NCI-H1436 treated with DMSO at 0.1 percent for 48 hours (cell line): ENCODE results near the gene TBX5.

Experiments
- DNase-seq: peaks from one replicate; lab custom pipeline; 2025; lab: John Stamatoyannopoulos, UW

The TBX5 gene

GRCh38 chr12:114405519-114406271 is at the start of gene TBX5:
Gene TBX5 (minus strand): TSS chr12:114406144. CDS start chr12:114403898, 2,246 bp downstream.
- no peak for DNase-seq

GRCh38 chr12:114451657-114452056 is 45.7 kb upstream of the TBX5 start:
- DNase-seq: no peak

DNA sequence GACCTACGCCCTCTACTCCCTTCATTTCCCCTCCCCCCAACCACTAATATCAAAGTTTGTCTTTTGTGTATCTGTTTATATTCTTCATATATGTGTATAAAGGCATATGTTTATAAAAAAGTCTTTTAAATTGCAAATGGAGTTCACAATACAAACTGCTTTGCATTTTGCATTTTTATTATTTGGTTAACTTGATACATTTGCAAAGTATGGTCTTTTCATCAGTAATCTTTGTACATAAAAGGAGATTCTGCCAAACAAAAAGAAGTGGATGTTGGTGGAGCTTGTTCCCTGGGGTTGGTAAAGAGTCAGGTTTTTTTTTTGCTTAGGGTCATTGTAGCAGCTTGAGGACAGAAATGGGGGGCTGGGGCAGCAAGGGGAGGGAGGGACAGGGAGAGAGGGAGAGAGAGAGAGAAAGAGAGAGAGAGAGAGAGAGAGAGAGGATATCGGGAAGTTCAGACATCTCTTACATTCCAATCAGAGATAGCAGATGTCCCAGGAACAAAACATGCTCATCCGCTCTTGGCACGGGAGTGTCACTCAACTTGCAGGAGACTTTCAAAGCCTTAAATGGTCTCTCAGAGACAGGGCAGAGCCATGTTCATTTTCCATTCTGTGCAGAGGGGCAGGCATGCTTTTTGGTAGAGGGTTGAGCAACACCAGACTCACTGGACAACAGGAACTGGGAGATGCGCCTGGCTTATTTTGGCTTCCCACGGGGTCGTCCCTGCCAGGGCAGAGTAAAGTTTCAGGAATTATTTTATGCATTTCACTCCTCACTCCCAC is 44.8 kb upstream of the TBX5 start:
- no peak for DNase-seq

GRCh38 chr12:114450019-114450418 is 44.1 kb upstream of the TBX5 start:
- DNase-seq: no peak

- DNase-seq: no peak
Measured at GRCh38 chr12:114448618-114448933, 42.6 kb upstream of the TBX5 start.

DNA sequence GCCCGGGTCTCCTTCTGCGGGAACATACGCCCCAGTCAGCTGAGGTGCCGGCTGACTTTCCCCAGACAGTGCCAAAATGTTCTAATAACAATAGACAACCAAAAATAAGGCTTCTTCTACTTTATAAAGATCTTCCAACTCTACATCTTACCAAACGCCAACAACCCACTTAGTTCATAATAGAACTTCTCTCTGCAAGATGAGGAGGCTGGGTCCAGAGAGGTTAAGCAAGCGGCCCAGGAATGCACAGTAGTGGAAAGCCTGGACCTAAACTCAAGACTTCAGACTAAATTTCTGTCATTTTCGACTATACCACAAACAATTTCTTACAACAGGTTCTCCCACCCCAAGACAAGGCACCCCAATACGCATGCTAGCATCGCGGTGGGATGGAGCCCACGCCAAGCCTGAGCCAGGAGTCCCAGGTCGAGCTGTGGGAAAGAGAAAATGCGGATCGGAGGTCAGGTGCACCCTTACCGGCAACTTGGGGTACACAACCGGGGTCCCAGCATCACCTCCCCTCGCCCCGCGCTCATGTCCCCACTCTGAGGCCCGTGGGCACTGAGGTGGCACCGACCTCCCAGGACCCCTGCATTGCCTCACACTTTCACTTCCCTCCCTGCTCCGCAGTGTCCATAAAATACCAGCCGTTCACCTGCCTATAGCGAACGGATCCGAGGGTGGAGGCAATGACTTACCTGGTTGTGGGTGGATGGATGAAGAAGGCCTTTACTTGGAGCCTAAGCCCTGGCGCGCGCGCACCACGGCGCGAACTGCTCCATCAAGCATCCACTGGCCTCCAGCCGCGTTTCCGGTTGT is 42.1 kb upstream of the TBX5 start:
- no peak for DNase-seq

GRCh38 chr12:114447274-114447716 is 41.4 kb upstream of the TBX5 start:
- no peak for DNase-seq

- DNase-seq: no peak
Measured at GRCh38 chr12:114445401-114446323, 39.7 kb upstream of the TBX5 start.

- DNase-seq: no peak
Measured at GRCh38 chr12:114444422-114445279, 38.7 kb upstream of the TBX5 start.

- no peak for DNase-seq
Measured at GRCh38 chr12:114443607-114444421, 37.9 kb upstream of the TBX5 start.

- no peak for DNase-seq
Measured at GRCh38 chr12:114442578-114442977, 36.6 kb upstream of the TBX5 start.

GRCh38 chr12:114441545-114441944 is 35.6 kb upstream of the TBX5 start:
- no peak for DNase-seq

- DNase-seq: no peak
Measured at GRCh38 chr12:114441039-114441383, 35.1 kb upstream of the TBX5 start.

GRCh38 chr12:114440270-114441038 is 34.5 kb upstream of the TBX5 start:
- no peak for DNase-seq

- DNase-seq: no peak
Measured at GRCh38 chr12:114439817-114440216, 33.9 kb upstream of the TBX5 start.

DNA sequence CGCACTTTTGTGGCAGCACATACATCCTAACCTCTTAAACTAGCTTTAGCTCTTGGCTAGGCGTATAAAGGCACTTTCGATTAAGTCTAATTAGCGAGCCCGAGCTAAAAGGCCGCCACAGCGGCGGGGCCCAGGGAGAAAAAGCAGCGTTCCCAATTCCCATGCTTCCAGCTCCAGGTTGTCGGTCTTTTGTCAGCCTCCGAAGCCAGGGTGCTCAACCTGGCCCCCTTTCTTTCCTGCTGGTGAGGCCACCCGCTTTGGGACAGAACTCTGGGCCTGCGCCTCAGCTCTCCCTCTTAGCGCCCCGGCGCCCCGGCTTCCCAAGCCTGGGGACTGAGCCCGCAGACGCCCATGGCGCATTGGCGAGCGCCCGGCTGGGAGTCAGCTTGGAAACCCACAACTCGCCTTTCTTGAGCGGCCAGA is 33.3 kb upstream of the TBX5 start:
- DNase-seq: no peak

DNA sequence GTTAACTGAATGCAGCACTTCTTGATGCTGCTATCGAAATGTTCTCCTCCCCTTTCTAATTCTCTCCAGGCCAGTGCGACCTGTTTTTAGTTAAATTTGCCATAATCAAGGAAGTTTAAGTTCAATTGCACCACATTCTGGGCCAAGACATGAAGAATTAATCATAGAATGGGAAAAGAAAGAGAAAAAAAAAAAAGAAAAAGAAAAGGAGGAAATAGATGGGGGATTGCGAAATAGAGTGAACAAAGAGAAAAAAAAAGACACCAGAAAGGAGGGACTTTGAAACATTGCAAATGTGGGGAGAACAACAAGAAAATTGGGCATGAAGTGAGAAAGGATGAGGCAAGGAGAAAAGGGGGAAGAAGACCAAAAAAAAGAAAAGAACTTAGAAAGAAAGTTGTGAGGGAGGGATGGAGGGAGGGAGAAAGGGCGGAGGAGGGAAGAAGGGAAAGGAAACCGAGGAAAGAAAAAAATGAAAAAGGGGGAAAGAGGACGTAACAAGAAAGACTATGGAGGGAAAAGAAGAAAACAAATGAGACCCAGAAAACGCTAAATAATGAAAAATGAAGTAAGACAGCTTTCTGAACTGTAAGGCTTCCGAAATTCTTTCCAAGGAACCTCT is 32.8 kb upstream of the TBX5 start:
- no peak for DNase-seq

DNA sequence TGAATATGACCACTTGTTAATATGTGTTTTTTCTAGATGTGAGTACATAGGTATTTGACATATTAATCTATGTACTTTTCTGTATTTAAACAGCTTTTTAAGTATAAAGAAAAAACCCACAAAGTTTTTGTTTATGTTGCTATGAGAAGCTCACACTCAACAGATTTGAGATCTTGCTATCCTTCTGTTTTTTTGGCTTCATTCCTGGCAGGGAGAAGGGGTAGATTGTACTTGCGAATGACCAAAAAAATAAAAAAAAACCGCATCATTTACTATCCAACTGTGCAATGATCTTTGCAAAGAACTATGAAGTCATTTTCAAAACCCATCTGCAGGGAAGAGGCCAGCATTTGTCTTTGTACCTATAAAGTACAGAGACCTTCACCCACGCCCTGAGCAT is 28.4 kb upstream of the TBX5 start:
- no peak for DNase-seq

- DNase-seq: no peak
Measured at GRCh38 chr12:114431902-114432301, 26.0 kb upstream of the TBX5 start.
